Posterior vena cava (tissue), 2 donors: ENCODE data around the gene CD151. TPM values are rescaled to one million over a fixed set of nuclear protein-coding genes. Genes with fewer than 3 reads are reported as not detected.

Experiments used
- DNase-seq: peaks from one replicate; pipeline ENCODE4 v3.0.0-alpha.2; 2020; ENCODE audit warnings: low spot score
- intact Hi-C, 2 donors: fragments of 100-400 bp; cut with DNase I; formaldehyde crosslinking; loops; one replicate each; pipeline versions ENCODE4 v1.14.1 to v1.14.2; 2022 to 2023
- total RNA-seq, 2 donors: library from RNA; stranded (reverse); fragmentation: NEBNext Ultra II Directional; extraction: Animal tissue kit (Norgen Biotek cat#: 25700); gene quantifications; one replicate each; pipeline ENCODE4 v1.2.1, GENCODE V29; 2021
- donor health status: DM: yes; HTN: yes; CAD: no.
- donor health status: DM: yes; HTN: yes; CAD: no.

The CD151 gene
- total RNA-seq, 2 donors from 2014 or later: 473 to 490 TPM

GRCh38 chr11:824292-824880 is 8.4 kb upstream of the CD151 start:
- DNase-seq: no peak
- intact Hi-C loops: no loop called here

GRCh38 chr11:824942-825341 is 7.8 kb upstream of the CD151 start:
- intact Hi-C loops: no loop called here
- DNase-seq: no peak

- intact Hi-C loops: no loop called here
- peak; percentile 78 for DNase-seq
These were observed 7.2 kb upstream of the CD151 start for GRCh38 chr11:825366-826226.

GRCh38 chr11:826227-826621 is 6.5 kb upstream of the CD151 start:
- intact Hi-C loops: no loop called here
- no peak for DNase-seq

- no peak for DNase-seq
- intact Hi-C loops: no loop called here
These were observed 6.0 kb upstream of the CD151 start for GRCh38 chr11:826836-827145.

GRCh38 chr11:827146-827896 is 5.4 kb upstream of the CD151 start:
- intact Hi-C loops: no loop called here
- peak; percentile 85 for DNase-seq

DNA sequence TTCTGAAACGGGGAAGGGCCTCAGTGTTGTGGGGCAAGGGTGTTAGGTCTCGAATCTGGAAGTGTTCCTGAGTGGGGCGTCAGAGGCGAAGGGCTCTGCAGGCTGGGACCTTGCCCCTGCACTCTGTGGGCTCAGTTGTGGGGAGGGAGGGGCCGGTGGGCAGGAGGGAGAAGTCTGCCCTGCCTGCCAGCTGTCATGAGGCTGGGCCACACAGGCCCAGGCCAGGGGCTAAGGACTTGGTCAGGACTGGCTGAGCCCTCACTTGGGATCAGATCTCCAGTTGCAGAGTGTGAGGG is 4.9 kb upstream of the CD151 start, which contains the start of gene CRACR2B:
CRACR2B (plus strand) TSS at position 23 of the 296 bp plus-strand sequence. CDS start 689 bp downstream, outside the sequence.
- intact Hi-C loops: no loop called here
- peak; percentile 82 for DNase-seq

- no peak for DNase-seq
- intact Hi-C loops: no loop called here
These were observed 4.1 kb upstream of the CD151 start for GRCh38 chr11:828506-829175.

DNA sequence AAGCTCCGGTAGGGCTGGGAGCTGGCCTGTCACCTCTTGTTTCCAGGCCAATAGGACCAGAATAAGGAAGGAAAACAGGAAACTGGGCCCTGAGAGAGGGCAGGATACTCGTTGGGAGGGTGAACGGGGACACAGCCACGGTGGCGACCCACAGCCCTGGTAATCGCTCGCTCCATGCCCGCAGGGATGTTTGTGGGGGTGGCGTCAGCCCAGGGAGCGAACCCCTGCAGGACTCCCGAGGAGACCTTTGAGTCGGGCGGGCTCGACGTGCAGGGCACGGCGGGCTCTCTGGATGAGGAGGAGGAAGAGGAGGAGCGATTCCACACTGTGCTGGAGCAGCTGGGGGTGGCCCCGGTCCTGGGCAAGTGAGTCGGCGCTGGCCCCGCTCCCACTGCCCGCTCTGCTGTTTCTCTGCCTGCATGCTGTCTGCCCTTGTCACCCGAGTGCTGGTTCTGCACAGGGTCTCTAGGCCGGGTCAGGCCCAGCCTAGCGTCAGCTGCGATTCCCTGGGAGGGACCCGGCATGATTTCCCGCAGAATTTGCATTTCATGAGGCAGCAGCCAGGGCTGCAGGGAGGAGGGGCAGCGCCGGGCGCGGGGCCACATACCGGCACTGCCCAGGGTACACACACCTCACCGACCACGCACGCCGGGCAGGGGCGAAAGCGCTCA is 3.4 kb upstream of the CD151 start:
- no peak for DNase-seq
- intact Hi-C loops: no loop called here

DNA sequence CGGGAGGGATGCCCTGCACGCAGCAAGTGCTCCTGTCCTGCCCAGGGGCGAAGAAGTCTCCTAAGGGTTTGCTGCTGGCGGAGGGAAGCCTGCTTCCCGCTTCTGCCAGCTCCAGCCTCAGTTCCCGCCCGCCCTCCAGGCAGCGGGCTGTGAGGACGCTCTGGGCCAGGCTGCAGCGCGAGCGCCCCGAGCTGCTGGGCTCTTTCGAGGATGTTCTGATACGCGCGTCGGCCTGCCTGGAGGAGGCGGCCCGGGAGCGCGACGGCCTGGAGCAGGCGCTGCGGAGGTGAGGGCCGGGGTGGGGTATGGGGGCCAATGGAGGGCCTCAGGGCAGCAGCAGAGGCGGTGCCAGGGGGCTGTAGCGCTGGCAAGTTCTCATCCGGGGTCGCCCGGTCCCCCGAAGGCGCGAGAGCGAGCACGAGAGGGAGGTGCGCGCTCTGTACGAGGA is 2.9 kb upstream of the CD151 start:
- intact Hi-C loops: no loop called here
- no peak for DNase-seq

- DNase-seq: peak; percentile 91
- intact Hi-C loops: no loop called here
These were observed 2.2 kb upstream of the CD151 start for GRCh38 chr11:830295-831117.

DNA sequence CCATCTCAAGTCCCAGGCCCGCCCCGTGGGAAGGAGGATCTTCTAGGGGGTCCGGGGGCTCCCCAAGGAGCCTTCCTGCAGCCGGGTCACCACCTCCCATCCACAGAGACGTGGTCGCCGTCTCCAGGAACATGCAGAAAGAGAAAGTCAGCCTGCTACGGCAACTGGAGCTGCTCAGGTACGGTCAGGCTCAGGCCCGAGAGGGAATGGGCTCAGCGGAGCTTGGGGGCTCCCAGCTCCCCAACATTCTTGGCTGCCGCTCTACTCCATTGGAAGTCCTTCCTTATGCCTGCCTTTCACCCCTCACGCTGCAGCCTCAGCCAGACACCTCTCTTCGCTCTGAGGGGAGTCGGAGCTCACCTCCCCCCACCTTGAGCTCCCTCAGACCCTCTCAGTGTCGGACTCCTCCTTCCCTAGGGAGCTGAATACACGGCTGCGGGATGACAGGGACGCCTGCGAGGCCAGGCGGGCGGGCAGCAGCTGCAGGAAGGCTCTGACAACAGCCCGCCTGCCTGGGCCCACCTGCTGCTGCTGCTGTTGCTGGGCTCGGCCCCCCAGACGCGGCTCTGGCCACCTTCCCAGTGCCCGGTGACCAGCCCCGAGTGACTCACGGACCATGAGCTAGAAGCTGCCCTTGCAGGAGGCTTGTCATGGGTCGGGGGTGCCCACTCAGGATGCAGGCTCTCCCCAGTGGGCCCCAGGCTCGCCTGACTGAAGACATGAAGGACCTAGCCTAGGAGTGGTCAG is 1.5 kb upstream of the CD151 start:
- intact Hi-C loops: no loop called here
- no peak for DNase-seq

- intact Hi-C loops: no loop called here
- DNase-seq: no peak
These were observed 707 bp upstream of the CD151 start for GRCh38 chr11:831961-832528.

GRCh38 chr11:833114-833791 is 501 bp downstream of the CD151 start:
- intact Hi-C loops: no loop called here
- DNase-seq: no peak

DNA sequence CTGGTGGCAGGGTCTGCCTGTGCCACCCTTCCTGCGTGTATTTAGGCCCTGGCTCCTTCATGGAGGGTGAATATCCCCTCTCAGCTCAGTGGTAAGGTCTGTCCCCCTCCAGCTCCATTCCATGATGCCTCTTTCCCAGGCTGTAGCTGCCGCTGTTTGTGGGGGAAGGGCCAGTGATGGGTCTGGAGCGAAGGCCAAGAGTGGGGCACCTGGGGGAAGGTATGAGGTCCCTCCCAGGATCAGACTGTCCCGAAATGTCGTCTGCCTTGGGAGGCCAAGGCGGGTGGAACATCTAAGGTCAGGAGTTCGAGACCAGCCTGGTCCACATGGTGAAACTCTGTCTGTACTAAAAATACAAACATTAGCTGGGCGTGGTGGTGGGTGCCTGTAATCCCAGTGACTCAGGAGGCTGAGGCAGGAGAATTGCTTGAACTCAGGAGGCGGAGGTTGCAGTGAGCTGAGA is 1.1 kb downstream of the CD151 start:
- intact Hi-C loops: no loop called here
- DNase-seq: no peak

GRCh38 chr11:834371-835316 is 1.9 kb downstream of the CD151 start:
- intact Hi-C loops: no loop called here
- no peak for DNase-seq
